ENCODE data around the gene DAB2IP. TPM values are rescaled to one million over a fixed set of nuclear protein-coding genes. Genes with fewer than 3 reads are reported as not detected.

The DAB2IP gene
- total and polyA plus RNA-seq, 4 donors = 16.6 to 58.9 (median 40.3) TPM

GRCh38 chr9:121750259-121750714, 98.9 kb downstream of the DAB2IP start:
- Histone ChIP-seq H3K4me3 (ENCODE audit: low read depth, low read length) (no peak overlapping the region), H3K36me3 (ENCODE audit: control insufficient read depth, insufficient read depth, low read length) (peaks cover 32% of the 10 kb centered on the region), H3K9me3 (ENCODE audit: control insufficient read depth, insufficient read depth, low read length) (no peaks in the 10 kb centered on the region), H3K27ac (ENCODE audit: low read depth, low read length) (peak overlapping the region; percentile 78), H3K27me3 (ENCODE audit: control insufficient read depth, insufficient read depth, low read length) (no peaks in the 10 kb centered on the region), H3K4me1 (ENCODE audit: control insufficient read depth, insufficient read depth, low read length) (peaks cover 92% of the 10 kb centered on the region)
- 51% methylated on average over 9 of the region's 11 CpGs for WGBS (ENCODE audit: insufficient coverage)
- DNase-seq (ENCODE audit: low read depth in 4 of 6, low spot score in 6 of 6) = peak in 1 of 6 donors; percentile 35

- H3K9me3 ChIP-seq (ENCODE audit: control insufficient read depth, insufficient read depth, low read length) = no peaks in the 10 kb centered on the region
- peaks cover 35% of the 10 kb centered on the region for H3K36me3 ChIP-seq (ENCODE audit: control insufficient read depth, insufficient read depth, low read length)
- H3K27ac ChIP-seq (ENCODE audit: low read depth, low read length) = peak overlapping the region; percentile 78
- no peaks in the 10 kb centered on the region for H3K27me3 ChIP-seq (ENCODE audit: control insufficient read depth, insufficient read depth, low read length)
- peak in 2 of 6 donors; percentile 45 to 70 for DNase-seq (ENCODE audit: low read depth in 4 of 6, low spot score in 6 of 6)
- H3K4me1 ChIP-seq (ENCODE audit: control insufficient read depth, insufficient read depth, low read length) = peaks cover 95% of the 10 kb centered on the region
- no peak overlapping the region for H3K4me3 ChIP-seq (ENCODE audit: low read depth, low read length)
- WGBS (ENCODE audit: insufficient coverage) = 71% methylated on average over 13 of the region's 17 CpGs
These were observed 99.5 kb downstream of the DAB2IP start for GRCh38 chr9:121750715-121751623.

GRCh38 chr9:121751686-121752445, 100.4 kb downstream of the DAB2IP start:
- no peaks in the 10 kb centered on the region for H3K9me3 ChIP-seq (ENCODE audit: control insufficient read depth, insufficient read depth, low read length)
- peaks cover 95% of the 10 kb centered on the region for H3K4me1 ChIP-seq (ENCODE audit: control insufficient read depth, insufficient read depth, low read length)
- no peak overlapping the region for H3K4me3 ChIP-seq (ENCODE audit: low read depth, low read length)
- H3K27me3 ChIP-seq (ENCODE audit: control insufficient read depth, insufficient read depth, low read length) = no peaks in the 10 kb centered on the region
- no peak for DNase-seq (ENCODE audit: low read depth in 4 of 6, low spot score in 6 of 6)
- peaks cover 37% of the 10 kb centered on the region for H3K36me3 ChIP-seq (ENCODE audit: control insufficient read depth, insufficient read depth, low read length)
- peak overlapping the region; percentile 78 for H3K27ac ChIP-seq (ENCODE audit: low read depth, low read length)
- whole genome bisulfite sequencing (ENCODE audit: insufficient coverage) = 93% methylated on average over 9 of the region's 13 CpGs

- no peak for DNase-seq (ENCODE audit: low read depth in 4 of 6, low spot score in 6 of 6)
- peaks cover 46% of the 10 kb centered on the region for H3K36me3 ChIP-seq (ENCODE audit: control insufficient read depth, insufficient read depth, low read length)
- 98% methylated on average over 8 of the region's 9 CpGs for WGBS (ENCODE audit: insufficient coverage)
- H3K4me3 ChIP-seq (ENCODE audit: low read depth, low read length) = no peak overlapping the region
- H3K27ac ChIP-seq (ENCODE audit: low read depth, low read length) = no peak overlapping the region
- H3K27me3 ChIP-seq (ENCODE audit: control insufficient read depth, insufficient read depth, low read length) = no peaks in the 10 kb centered on the region
- H3K4me1 ChIP-seq (ENCODE audit: control insufficient read depth, insufficient read depth, low read length) = peaks cover 98% of the 10 kb centered on the region
- no peaks in the 10 kb centered on the region for H3K9me3 ChIP-seq (ENCODE audit: control insufficient read depth, insufficient read depth, low read length)
These were observed 101.5 kb downstream of the DAB2IP start for GRCh38 chr9:121752929-121753328.

- Histone ChIP-seq H3K27ac (ENCODE audit: low read depth, low read length) (no peak overlapping the region), H3K4me3 (ENCODE audit: low read depth, low read length) (no peak overlapping the region), H3K27me3 (ENCODE audit: control insufficient read depth, insufficient read depth, low read length) (no peaks in the 10 kb centered on the region), H3K36me3 (ENCODE audit: control insufficient read depth, insufficient read depth, low read length) (peaks cover 52% of the 10 kb centered on the region), H3K9me3 (ENCODE audit: control insufficient read depth, insufficient read depth, low read length) (no peaks in the 10 kb centered on the region), H3K4me1 (ENCODE audit: control insufficient read depth, insufficient read depth, low read length) (peaks cover 89% of the 10 kb centered on the region)
- no peak for DNase-seq (ENCODE audit: low read depth in 4 of 6, low spot score in 6 of 6)
- WGBS (ENCODE audit: insufficient coverage) = 88% methylated on average over 9 of the region's 12 CpGs
These were observed 102.6 kb downstream of the DAB2IP start for GRCh38 chr9:121753802-121754654.

GRCh38 chr9:121754655-121755436, 103.4 kb downstream of the DAB2IP start:
- WGBS (ENCODE audit: insufficient coverage) = 84% methylated on average over 15 of the region's 15 CpGs
- H3K4me1 ChIP-seq (ENCODE audit: control insufficient read depth, insufficient read depth, low read length) = peaks cover 81% of the 10 kb centered on the region
- peaks cover 55% of the 10 kb centered on the region for H3K36me3 ChIP-seq (ENCODE audit: control insufficient read depth, insufficient read depth, low read length)
- no peaks in the 10 kb centered on the region for H3K27me3 ChIP-seq (ENCODE audit: control insufficient read depth, insufficient read depth, low read length)
- no peak overlapping the region for H3K27ac ChIP-seq (ENCODE audit: low read depth, low read length)
- no peak for DNase-seq (ENCODE audit: low read depth in 4 of 6, low spot score in 6 of 6)
- H3K4me3 ChIP-seq (ENCODE audit: low read depth, low read length) = no peak overlapping the region
- no peaks in the 10 kb centered on the region for H3K9me3 ChIP-seq (ENCODE audit: control insufficient read depth, insufficient read depth, low read length)

- no peaks in the 10 kb centered on the region for H3K9me3 ChIP-seq (ENCODE audit: control insufficient read depth, insufficient read depth, low read length)
- no peak for DNase-seq (ENCODE audit: low read depth in 4 of 6, low spot score in 6 of 6)
- no peaks in the 10 kb centered on the region for H3K27me3 ChIP-seq (ENCODE audit: control insufficient read depth, insufficient read depth, low read length)
- 88% methylated on average over 7 of the region's 7 CpGs for WGBS (ENCODE audit: insufficient coverage)
- peaks cover 74% of the 10 kb centered on the region for H3K4me1 ChIP-seq (ENCODE audit: control insufficient read depth, insufficient read depth, low read length)
- no peak overlapping the region for H3K4me3 ChIP-seq (ENCODE audit: low read depth, low read length)
- H3K36me3 ChIP-seq (ENCODE audit: control insufficient read depth, insufficient read depth, low read length) = peaks cover 63% of the 10 kb centered on the region
- no peak overlapping the region for H3K27ac ChIP-seq (ENCODE audit: low read depth, low read length)
These were observed 104.1 kb downstream of the DAB2IP start for GRCh38 chr9:121755581-121755980.

- Histone ChIP-seq H3K9me3 (ENCODE audit: control insufficient read depth, insufficient read depth, low read length) (no peaks in the 10 kb centered on the region), H3K27me3 (ENCODE audit: control insufficient read depth, insufficient read depth, low read length) (no peaks in the 10 kb centered on the region), H3K27ac (ENCODE audit: low read depth, low read length) (no peak overlapping the region), H3K4me3 (ENCODE audit: low read depth, low read length) (no peak overlapping the region), H3K36me3 (ENCODE audit: control insufficient read depth, insufficient read depth, low read length) (peaks cover 71% of the 10 kb centered on the region), H3K4me1 (ENCODE audit: control insufficient read depth, insufficient read depth, low read length) (peaks cover 63% of the 10 kb centered on the region)
- peak in 1 of 6 donors; percentile 72 for DNase-seq (ENCODE audit: low read depth in 4 of 6, low spot score in 6 of 6)
- 67% methylated on average over 15 of the region's 16 CpGs for WGBS (ENCODE audit: insufficient coverage)
These were observed 105.2 kb downstream of the DAB2IP start for GRCh38 chr9:121756474-121757280.
